GM19035 (cell line): ENCODE data around the gene TRIM7.
A peak's percentile ranks its signal among the peaks of the same experiment; 100 is the strongest.

Source experiments
- ATAC-seq: cut with Tn5 transposase; IDR thresholded peaks from one replicate; pipeline ENCODE4 v1.9.1; 2021; ENCODE audit not compliant: unreplicated experiment

The TRIM7 gene

DNA sequence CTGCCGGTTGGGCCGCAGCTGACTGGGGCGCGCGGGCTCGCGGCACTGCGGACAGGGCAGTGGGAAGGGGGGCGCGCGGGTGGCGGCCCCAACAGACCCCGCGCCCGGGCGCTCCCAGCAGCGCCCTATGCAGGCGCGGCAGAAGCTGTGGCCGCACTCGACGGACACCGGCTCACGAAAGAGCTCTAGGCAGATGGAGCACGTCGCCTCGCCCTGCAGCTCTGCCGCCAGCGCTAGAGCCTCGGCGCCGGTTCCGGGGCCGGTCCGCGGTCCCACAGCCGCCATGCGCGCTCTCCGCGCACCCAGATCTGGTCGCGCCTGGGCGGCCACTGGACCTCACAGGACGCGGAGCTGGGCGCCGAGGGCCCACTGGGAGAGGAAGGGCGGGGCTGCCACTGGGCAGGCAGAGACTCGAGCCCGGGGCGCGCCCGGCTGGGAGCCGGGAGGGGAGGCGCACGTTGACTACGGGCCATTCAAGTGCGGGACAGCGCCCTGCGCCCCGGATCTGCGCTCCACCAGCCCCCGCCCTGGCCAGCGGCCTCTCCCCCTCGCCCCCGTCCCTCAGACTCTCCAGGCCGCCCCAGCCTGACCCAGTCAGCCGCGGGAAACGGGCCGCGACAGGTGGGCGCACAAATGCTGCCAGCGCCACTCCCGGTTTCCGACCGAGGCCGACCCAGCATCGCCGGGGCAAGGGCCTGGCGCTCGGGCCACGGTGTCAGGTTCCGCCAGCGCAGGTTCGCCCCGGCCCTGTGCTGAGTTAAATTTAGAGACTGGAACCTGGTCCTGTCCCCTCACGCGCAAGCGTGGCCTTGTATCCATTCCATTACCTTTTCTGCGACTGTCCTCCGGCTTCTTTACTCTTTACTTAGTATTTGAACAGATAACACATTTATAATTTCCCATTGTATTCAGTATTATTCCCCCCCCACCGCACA is at the start of gene TRIM7:
TRIM7 (minus strand) TSS at position 371 of the 935 bp plus-strand sequence; CDS start at position 285, 86 bp downstream.
- no peak for ATAC-seq

DNA sequence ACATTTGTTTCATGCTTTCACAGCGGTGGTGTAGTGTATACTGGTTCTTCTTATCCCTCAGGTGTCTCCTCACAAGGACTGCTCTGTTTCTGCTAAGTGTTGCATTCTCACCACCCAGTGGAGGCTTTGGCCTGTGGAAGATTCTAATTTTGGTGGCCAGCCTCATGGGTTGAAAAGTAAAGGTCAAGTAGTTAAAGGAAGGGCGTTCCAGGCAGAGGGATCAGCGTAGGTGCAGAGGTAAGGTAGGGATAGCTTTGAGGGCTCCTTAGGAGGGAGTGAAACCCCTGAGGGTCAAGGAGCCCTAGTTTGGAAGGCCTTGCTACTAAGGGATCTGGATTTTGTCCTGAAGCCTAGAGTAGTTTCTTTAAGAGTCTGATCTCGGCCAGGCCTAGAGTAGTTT is 43.3 kb upstream of the TRIM7 start:
- no peak for ATAC-seq

DNA sequence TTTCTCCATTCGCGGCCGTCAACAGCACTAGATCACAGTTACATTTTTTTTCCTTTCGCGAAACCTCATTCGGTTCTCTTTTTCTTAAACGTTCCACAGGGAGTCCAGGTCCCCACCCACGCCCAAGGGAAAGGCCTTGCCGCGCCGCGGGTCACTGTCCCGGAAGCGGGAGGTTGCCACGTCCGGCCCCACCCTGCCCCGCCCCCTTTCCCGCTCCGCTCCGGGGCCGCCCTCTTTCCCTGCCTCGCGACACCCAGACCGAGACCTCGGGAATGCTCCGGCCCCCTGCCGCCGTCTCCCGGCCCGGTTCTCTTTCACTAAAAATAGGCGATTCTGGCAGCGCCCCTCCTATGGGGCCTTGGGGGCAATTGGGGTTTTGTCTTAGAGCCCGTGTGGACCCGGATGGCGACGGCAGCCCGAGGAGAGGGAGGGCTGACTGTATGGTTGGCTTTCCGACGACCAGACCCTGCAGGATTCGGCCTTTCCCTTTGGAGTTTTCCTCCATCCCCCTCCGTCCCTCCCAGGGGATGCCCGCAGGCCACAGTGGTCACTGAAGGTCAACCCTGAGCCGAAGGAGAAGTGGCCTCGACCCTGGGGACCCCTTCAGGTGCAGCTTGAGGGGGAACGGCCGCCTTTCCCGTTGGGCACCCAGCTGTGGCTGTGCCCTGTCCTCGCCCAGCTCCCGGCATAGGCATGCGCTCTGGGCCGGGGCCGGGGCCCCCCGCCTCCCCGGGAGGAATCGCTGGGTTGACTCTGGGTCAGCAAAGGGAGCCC is 41.5 kb upstream of the TRIM7 start:
- ATAC-seq, result peak; percentile 39

DNA sequence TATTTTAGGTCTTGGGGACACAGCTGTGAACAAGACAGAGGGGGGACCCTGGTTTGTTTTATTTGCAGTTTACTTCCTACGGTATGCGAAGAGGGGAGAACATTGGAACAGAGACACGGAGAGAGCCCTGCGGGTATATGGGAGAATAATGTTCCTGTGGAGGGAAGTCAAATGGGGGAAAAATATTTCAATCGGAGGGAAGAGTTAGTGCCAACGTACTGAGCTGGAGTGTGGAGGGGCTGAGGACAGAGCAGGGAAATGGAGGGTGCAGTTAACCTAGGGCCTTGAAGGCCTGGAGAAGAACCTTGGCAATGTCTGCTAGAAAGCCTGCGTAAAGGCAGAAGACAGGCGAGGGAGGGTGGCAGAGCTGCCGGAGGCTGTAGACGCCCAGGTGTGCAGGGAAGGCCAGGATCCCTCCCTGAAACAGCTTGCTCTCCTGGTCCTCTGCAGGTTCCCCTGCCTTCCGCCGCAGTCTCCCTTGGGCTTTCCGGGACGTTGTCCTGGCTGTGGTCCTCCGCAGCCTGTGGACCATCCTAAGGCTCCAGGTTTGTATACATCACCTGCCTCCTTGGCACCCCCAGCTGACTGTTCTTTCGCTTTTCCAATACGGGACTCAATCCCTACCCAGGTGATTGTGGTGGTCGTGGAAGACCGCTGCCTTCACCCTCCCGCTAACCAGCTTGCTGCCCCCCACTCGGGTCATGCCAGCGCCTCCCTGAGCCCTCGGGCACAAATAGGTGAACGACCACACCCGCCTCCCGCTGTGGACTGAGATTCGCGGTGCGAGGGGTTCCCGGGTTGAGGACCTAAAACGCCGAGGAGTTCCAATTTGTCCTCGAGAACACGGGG is 40.7 kb upstream of the TRIM7 start:
- ATAC-seq, result peak; percentile 1

DNA sequence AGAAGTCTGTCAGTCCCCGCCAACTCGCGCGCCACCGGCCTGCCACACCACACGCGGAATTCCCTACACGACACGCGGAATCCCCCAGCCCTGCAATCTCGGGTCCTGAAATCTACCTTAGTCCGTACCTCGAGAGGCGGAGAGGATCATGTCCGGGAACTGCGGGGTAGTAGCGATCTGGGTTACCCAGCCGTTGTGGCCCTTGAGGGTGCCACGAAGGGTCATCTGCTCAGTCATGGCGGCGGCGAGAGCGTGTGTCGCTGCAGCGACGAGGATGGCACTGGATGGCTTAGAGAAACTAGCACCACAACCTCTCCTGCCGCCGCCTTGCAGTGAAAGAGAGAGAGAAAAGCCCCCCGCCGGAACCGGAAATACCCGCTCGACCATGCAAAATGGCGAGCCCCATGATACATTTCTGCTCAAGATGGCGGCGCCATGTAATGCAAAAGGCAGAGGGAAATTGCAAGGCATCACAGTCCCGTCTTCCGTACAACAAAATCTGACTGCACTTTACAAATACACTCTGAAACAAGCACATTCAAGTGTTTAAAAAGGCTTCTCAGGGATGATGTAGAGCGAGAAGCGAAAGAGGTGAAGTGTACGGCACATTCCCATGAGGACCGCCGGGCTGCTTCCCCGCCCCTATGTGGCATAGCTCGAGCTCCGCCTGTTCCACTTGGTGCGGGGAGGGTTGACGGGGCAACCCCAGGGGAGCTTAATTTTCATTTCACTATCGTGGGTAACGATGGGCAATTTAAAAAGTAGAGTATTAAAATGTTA is 38.8 kb upstream of the TRIM7 start, which contains the start of gene RACK1:
RACK1 (minus strand) TSS at position 343 of the 780 bp plus-strand sequence; CDS start at position 237, 106 bp downstream.
- peak; percentile 61 for ATAC-seq

DNA sequence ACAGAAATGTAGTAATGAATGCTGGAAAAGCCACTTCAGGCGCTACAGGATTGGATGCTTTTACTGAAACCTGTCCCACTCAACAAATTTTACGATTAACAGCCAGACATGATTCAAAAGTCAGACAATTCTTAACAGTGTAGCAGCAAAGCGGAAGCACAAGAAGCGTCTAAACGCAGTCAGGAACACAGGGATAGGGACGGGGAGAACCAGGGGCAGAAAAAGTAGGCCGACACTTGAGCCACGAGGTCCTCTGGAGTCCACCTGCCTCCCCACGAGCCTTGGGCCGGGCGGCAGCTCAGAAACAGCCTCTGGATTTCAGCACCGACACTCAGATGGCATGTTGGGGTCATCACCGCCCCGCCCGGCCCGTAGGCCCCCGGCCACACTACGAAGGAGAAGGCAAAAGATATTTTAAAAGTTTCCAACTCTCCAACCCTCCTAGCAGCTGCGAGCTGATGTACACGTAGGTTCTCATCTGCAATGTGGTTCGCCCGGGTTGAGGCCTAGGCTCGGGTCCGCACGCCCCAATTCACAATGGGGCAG is 38.1 kb upstream of the TRIM7 start:
- ATAC-seq, result peak; percentile 1

DNA sequence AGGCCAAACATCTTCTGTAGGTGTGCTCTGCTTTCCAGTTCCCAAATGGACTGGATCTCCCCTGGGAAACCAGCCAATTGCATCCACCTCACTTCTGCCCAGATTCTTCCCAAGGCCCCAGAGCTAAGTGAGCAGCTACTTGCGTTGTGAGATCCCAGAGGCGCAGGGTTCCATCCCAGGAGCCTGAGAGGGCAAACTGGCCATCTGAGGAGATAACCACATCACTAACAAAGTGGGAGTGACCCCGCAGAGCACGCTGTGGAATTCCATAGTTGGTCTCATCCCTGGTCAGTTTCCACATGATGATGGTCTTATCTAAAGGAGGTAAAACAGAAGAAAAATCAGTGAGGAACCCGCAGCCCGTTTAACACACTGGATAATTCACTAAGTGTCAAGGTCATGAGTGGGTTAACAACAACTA is 37.0 kb upstream of the TRIM7 start:
- ATAC-seq, result no peak

DNA sequence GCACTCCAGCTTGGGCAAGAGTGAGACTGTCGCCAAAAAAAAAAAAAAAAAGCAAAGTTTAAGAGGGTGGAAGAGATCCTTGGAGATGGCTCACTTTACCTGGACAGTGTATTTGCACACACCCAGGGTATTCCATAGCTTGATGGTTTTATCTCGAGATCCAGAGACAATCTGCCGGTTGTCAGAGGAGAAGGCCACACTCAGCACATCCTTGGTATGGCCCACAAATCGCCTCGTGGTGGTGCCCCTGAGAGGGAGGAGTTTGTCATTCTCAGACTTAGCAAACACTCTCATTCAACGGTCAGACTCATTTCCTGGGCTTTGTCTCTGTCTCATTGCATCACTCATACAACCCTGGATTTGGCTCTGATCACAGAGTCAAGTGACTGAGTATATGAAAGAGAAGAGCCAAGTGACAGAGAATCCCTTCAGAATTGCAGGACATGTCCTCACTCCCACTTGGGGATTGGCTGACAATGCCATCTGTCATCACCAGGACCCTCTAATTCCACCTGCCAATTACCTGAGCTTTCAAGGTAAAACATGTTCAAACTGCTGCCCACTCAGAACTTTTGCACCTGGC is 36.5 kb upstream of the TRIM7 start:
- ATAC-seq, result no peak

DNA sequence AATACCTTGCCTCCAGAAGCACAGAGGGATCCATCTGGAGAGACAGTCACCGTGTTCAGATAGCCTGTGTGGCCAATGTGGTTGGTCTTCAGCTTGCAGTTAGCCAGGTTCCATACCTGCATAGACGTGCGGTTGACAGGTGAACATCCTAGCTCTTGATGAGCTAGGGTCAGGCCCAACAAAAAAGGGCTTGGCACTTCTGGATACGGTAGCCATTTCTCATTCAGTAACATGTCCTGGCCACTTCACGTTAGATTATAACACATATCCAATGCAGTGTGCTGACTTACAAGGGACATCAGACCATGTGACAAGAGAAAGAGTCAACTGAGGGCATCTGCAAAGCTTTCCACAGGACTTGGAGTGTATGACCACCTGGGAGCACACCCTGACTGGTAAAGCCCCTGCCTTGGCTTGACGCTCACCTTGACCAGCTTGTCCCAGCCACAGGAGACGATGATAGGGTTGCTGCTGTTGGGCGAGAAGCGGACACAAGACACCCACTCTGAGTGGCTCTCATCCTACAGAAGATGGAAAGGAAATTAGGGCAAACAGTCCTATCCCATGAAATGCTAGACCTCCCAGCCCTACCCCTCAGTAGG is 34.2 kb upstream of the TRIM7 start:
- ATAC-seq, result no peak

DNA sequence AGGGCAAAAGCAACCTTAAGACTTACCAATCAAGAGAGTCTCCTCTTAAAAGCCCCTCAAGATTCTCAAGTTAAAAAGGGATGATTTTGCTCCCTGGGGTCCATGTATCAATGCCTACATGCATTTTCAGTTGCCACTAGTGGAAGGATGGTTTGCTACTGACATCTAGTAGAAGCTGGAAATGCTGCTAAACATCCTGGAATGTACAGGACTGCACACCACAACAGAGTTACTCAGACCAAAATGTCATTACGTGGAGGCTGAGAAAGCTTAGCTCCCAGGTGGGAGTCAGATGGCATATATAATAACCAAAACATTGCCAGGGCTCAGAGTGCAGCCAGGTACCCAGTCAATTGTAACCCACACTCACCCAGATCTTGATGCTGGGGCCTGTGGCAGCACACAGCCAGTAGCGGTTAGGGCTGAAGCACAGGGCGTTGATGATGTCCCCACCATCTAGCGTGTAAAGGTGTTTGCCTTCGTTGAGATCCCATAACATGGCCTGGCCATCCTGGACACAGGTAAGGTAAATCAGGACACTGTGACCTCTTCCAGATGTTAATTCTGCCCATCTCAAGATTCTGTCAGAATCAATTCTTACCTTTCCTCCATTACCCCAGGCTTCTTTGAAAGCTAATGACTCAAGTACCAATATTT is 32.9 kb upstream of the TRIM7 start:
- no peak for ATAC-seq

DNA sequence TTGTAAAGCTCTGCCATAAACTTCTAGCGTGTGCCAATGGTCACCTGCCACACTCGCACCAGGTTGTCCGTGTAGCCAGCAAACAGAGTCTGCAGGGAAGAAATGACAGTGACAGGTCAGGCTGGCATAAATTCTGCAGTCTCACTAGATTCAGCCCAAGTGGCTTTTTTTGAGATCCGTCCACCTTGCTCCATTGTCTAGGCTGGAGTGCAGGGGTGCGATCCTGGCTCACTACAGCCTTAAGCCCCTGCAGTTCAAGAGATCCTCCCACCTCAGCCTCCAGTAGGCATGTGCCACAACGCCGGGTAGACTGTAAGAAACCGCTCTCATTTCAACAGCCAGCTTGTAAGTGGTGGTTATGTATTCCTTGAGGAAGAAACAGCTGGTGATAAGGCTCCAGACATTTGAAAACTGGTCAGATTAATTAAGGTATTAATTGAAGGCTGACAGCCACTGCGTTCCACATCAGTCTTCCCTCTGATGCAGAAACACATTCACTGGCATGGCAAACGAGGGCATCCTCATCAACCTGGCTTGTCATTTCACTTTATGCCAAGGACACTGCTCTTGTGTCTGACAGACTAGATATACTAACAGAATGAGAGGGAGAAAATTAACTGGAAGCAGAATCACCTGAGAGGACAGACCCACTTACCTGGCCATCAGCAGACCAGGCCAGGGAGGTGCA is 32.1 kb upstream of the TRIM7 start:
- ATAC-seq, result no peak

DNA sequence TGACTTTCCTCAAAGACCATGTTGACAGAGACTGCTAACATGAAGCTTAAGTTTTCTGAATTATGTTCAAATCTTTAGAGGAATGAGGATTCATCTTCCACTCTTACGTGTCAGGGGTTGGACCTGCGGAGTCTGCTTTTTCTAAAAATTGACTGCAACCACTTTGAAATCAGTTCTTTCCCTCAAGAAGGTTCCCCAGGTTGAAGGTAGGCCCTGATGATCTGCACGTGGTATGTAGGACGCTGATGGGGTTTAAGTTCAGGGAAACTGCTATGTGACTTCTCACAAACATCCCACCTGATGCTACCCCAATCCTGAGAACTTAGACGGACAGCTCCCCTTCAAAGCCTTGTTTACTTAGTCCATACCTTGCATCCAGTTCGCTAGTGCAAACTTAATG is 31.5 kb upstream of the TRIM7 start:
- no peak for ATAC-seq

DNA sequence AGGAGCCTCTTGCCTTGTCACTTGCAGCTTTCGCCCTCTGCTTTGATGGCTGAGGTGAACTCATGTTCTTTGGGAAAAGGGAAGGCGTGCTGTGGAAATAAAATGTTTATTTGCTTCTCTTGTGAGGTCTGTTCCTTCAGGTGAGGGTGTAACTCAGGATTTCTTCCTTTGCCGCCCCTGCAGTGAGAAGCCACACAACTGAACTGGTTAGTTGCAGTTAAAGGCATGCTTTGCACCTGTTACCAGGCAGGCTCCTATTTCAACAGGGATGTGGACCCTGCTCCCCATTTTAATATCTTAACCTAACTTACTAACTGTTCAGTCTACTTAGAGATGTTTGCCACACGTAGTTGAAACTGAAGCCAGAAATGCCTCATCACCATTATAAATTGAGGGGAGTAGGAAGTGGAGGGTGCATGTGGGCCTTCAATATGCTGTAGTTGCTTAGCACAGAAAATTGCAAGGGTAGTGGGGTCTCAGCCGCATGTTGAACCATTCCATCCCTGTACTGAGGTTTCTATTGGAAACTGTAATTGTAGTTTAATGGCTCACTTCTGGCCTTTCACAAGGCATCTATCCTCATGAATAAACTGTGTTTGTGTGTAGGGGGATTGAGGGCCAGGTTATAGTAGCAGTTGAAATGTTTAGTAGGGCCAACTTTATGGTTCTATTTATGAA is 30.8 kb upstream of the TRIM7 start:
- ATAC-seq, result no peak

DNA sequence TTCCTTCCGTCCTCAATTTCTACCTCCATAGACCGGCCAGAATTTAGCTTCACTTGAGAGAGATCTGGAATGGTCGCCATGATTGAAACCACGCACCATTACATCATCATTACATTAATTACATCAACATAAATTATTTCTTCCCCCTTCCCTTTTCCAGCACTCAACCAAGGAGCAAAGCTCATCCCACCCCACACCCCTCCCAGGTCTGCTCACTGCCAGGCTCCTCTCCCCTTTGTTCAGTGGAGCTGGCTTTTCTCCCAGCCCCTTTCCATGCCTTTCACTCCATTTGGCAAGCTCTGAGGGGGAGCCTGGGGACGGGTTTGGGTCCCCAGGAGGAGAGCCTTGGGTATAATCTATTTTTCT is 30.3 kb upstream of the TRIM7 start:
- no peak for ATAC-seq

DNA sequence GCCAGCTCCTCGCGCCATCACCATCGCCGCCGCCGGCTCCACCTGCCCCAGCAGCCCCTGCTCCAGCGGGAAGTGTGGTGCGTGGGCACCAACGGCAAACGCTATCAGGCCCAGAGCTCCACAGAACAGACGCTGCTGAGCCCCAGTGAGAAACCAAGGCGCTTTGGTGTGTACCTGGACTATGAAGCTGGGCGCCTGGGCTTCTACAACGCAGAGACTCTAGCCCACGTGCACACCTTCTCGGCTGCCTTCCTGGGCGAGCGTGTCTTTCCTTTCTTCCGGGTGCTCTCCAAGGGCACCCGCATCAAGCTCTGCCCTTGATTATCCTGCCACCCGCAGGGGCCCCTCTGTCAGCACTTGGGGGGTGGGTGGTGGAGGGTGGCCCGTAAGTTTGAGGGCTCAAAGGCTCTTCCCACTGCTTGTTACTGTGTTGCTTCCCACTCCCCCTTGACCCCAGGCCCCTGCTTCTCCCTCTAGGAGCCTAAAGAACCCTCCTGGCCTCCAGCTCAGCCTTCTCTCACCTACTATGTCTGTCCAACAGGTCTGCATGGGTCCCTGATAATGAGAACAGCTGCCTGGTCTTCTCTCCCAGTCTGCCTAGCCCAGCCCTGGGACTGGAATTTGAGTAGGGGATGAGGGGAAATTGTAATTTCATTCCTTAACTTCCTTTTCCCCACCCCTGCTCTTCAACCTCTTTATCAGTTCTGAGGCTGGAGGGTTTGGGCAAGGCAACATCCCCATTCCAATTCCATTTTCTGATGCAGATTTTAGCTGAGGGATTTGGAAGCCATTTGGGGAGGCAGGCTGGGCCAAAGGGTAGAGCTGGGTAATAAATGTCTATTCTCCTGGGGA is 29.7 kb upstream of the TRIM7 start:
- ATAC-seq, result no peak

DNA sequence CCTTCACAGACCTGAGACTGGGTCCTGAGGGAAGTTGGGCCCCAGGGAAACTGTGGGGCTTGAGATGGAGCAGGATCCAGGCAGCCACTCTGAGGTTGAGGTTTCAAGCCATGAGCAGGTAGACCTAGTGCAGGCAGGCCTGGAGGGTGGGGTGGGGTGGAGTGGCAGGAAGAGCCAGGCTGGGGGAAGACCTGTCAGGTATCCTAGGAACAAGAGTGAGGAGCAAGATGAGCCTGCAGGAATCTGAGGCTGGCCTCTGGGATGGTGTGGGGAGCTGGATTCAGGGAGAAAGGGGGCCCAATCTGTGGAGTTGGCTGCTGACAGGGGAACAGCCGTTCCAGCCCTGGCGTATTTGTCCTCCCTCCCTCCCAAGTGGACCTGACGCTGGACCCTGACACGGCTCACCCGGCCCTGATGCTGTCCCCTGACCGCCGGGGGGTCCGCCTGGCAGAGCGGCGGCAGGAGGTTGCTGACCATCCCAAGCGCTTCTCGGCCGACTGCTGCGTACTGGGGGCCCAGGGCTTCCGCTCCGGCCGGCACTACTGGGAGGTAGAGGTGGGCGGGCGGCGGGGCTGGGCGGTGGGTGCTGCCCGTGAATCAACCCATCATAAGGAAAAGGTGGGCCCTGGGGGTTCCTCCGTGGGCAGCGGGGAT is 28.9 kb upstream of the TRIM7 start:
- ATAC-seq, result no peak
